DOHH2 (cell line): ENCODE data around the gene ALX3.

Experiments used
- H3F3A ChIP-seq: fragments of 200-600 bp; sonication (generic), shearing (Covaris generic); 2 replicates; pipeline ENCODE4 v1.6.0; 2016; ENCODE audit warnings: antibody characterized with exemption, mild to moderate bottlenecking; ENCODE audit not compliant: control insufficient read depth, insufficient read depth
- H3K27ac ChIP-seq: fragments of 200-600 bp; sonication (generic); 2 replicates; pipeline ENCODE4 v1.5.1; 2014; ENCODE audit warnings: low read depth, mild to moderate bottlenecking, low read length, moderate library complexity
- H3K27me3 ChIP-seq: fragments of 200-600 bp; sonication (generic); 2 replicates; pipeline ENCODE4 v1.6.1; 2014; ENCODE audit warnings: mild to moderate bottlenecking, low read length, mixed read lengths; ENCODE audit not compliant: control insufficient read depth
- H3K36me3 ChIP-seq: fragments of 200-600 bp; sonication (generic); 2 replicates; pipeline ENCODE4 v1.6.1; 2014; ENCODE audit warnings: mild to moderate bottlenecking, low read length, moderate library complexity, mixed read lengths; ENCODE audit not compliant: control insufficient read depth
- H3K4me1 ChIP-seq: fragments of 200-600 bp; sonication (generic); 2 replicates; pipeline ENCODE4 v1.6.1; 2014; ENCODE audit warnings: mild to moderate bottlenecking, low read length, mixed read lengths; ENCODE audit not compliant: control insufficient read depth
- H3K4me2 ChIP-seq: fragments of 200-600 bp; sonication (generic); 2 replicates; pipeline ENCODE4 v1.6.0; 2014; ENCODE audit warnings: mild to moderate bottlenecking, low read length, moderate library complexity
- H3K4me3 ChIP-seq: fragments of 200-600 bp; sonication (generic); 2 replicates; pipeline ENCODE4 v1.5.1; 2014; ENCODE audit warnings: mild to moderate bottlenecking, low read length, mixed read lengths
- H3K79me2 ChIP-seq: fragments of 200-600 bp; sonication (generic); 2 replicates; pipeline ENCODE4 v1.6.1; 2014; ENCODE audit warnings: mild to moderate bottlenecking, low read length, mixed read lengths; ENCODE audit not compliant: control insufficient read depth
- H3K9me2 ChIP-seq: fragments of 200-600 bp; sonication (generic); replicated peaks from 2 replicates; pipeline ENCODE4 v1.6.1; 2014; ENCODE audit warnings: mild to moderate bottlenecking, low read length, mixed read lengths; ENCODE audit not compliant: control insufficient read depth
- H3K9me3 ChIP-seq: fragments of 200-600 bp; sonication (generic); 2 replicates; pipeline ENCODE4 v1.6.1; 2014; ENCODE audit warnings: antibody characterized with exemption, low read length, mixed read lengths; ENCODE audit not compliant: control insufficient read depth, insufficient read depth
- H4K20me1 ChIP-seq: fragments of 200-600 bp; sonication (generic); 2 replicates; pipeline ENCODE4 v1.6.0; 2014; ENCODE audit warnings: low read depth, mild to moderate bottlenecking, antibody characterized with exemption, low read length, moderate library complexity; ENCODE audit not compliant: control insufficient read depth, insufficient read depth
- CTCF ChIP-seq: fragments of 200-600 bp; sonication (generic); IDR thresholded peaks from one replicate; pipeline ENCODE4 v1.5.1; 2014; ENCODE audit warnings: antibody characterized with exemption, mild to moderate bottlenecking, low read depth, low read length; ENCODE audit not compliant: poor library complexity, severe bottlenecking
- EZH2phosphoT487 ChIP-seq: fragments of 200-600 bp; sonication (generic); IDR thresholded peaks from 2 replicates; pipeline ENCODE4 v1.6.1; 2017; ENCODE audit warnings: borderline replicate concordance, mild to moderate bottlenecking, antibody characterized with exemption, low read length, moderate library complexity, mixed read lengths

The ALX3 gene

DNA sequence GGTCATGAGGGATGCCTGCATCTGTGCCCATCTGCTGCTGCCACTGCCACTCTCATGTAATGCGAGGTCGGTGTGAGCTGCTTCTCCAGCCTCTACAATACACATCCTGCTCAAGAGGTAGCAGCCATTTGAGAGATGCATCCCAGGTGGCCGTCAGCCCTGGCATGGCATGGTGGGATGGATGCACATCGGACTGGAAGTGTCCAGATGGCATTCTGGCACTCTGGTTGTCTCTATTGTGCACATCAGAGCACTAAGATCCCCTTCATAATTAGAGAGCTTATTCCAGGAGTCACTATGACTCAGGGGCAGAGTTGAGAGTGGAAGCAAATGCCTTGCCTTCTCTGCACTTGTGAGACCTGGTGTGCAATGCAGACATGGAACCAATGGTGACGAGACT lies 32.2 kb downstream of the ALX3 start:
- no peak overlapping the region for H3K4me3 ChIP-seq
- H3K36me3 ChIP-seq: peaks cover 59% of the 10 kb centered on the region
- no peaks in the 10 kb centered on the region for H4K20me1 ChIP-seq

DNA sequence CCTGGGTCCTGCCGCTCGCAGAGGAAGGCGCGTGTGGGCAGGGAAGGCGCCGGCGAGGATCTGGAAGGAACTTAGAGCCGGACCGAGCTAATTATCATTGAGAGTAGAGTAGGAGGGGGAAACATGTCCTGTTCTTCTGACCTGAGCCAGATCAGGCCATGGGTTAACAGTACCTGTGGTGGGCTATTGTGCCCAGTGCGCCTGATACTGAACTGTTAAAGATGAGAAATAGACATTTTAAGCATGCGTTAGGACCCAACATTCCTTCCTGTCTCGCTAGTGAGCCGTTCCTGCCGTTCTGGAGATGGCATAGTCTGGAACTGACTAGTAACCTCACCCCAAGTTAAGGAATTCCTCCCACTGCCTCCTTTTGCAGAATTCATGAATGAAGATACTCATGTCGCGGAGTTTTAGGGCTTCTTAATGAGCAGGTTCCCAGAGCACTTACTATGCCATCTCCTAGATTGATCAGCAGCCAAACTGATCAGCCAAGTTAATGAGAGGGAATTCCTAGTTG lies 35.2 kb downstream of the ALX3 start:
- H4K20me1 ChIP-seq: no peaks in the 10 kb centered on the region
- no peak for TF ChIP-seq EZH2phosphoT487
- no peak for TF ChIP-seq CTCF
- no peaks in the 10 kb centered on the region for H3K27me3 ChIP-seq
- peaks cover 23% of the 10 kb centered on the region for H3K79me2 ChIP-seq
- peak overlapping the region; percentile 78 for H3K4me3 ChIP-seq
- H3K27ac ChIP-seq: no peak overlapping the region
- no peaks in the 10 kb centered on the region for H3K9me3 ChIP-seq
- peaks cover 17% of the 10 kb centered on the region for H3K4me1 ChIP-seq
- H3K9me2 ChIP-seq: no peaks in the 10 kb centered on the region
- H3K4me2 ChIP-seq: peak overlapping the region; percentile 72
- peaks cover 29% of the 10 kb centered on the region for H3K36me3 ChIP-seq
- no peaks in the 10 kb centered on the region for H3F3A ChIP-seq

More for the DNA sequence above, 32.2 kb downstream of the ALX3 start:
- peaks cover 23% of the 10 kb centered on the region for H3K79me2 ChIP-seq
- no peak overlapping the region for H3K27ac ChIP-seq
- H3K4me1 ChIP-seq: peaks cover 17% of the 10 kb centered on the region
- TF ChIP-seq CTCF (no peak), EZH2phosphoT487 (no peak)
- H3K4me2 ChIP-seq: no peak overlapping the region
- H3F3A ChIP-seq: no peaks in the 10 kb centered on the region
- H3K9me2 ChIP-seq: no peaks in the 10 kb centered on the region
- no peaks in the 10 kb centered on the region for H3K27me3 ChIP-seq
- no peaks in the 10 kb centered on the region for H3K9me3 ChIP-seq

- peaks cover 23% of the 10 kb centered on the region for H3K79me2 ChIP-seq
- peak within 1 kb of the TSS; percentile 78 for H3K4me3 ChIP-seq
- no peaks in the 10 kb centered on the region for H3K27me3 ChIP-seq
- no peaks in the 10 kb centered on the region for H4K20me1 ChIP-seq
- H3K4me2 ChIP-seq: peak within 1 kb of the TSS; percentile 72
- H3F3A ChIP-seq: no peaks in the 10 kb centered on the region
- no peaks in the 10 kb centered on the region for H3K9me2 ChIP-seq
- peaks cover 17% of the 10 kb centered on the region for H3K4me1 ChIP-seq
- no peaks in the 10 kb centered on the region for H3K9me3 ChIP-seq
- no peak for TF ChIP-seq EZH2phosphoT487
- no peak for TF ChIP-seq CTCF
- H3K27ac ChIP-seq: no peak within 1 kb of the TSS
- peaks cover 23% of the 10 kb centered on the region for H3K36me3 ChIP-seq
Observed at GRCh38 chr1:110034451-110035235, 35.8 kb downstream of the ALX3 start, which contains the start of gene STRIP1. STRIP1 (plus strand) TSS chr1:110034624; CDS start chr1:110034638, 14 bp downstream.
